GM12864 (cell line): ENCODE results near the gene MTERF1.

Source experiments
- DNase-seq: peaks from one replicate; pipeline ENCODE4 v3.0.0-alpha.2; 2011; ENCODE audit warnings: low read depth
- H3K4me3 ChIP-seq: 2 replicates; pipeline ENCODE4 v1.5.1; 2011; ENCODE audit warnings: mild to moderate bottlenecking, low read depth, low read length, control low read depth
- CTCF ChIP-seq: IDR thresholded peaks from 2 replicates; pipeline ENCODE4 v1.5.1; 2011; ENCODE audit warnings: low read depth, mild to moderate bottlenecking, moderate library complexity, low read length, control low read depth, inconsistent platforms; ENCODE audit errors: missing control alignments

Gene MTERF1

GRCh38 chr7:91913612-91914011 lies 33.1 kb upstream of the MTERF1 start:
- no peak overlapping the region for H3K4me3 ChIP-seq
- no peak for TF ChIP-seq CTCF
- no peak for DNase-seq

- no peak for DNase-seq
- no peak for TF ChIP-seq CTCF
- no peak overlapping the region for H3K4me3 ChIP-seq
These were observed 32.0 kb upstream of the MTERF1 start for GRCh38 chr7:91912494-91912893.

GRCh38 chr7:91911121-91911520 lies 30.6 kb upstream of the MTERF1 start:
- no peak for DNase-seq
- no peak for TF ChIP-seq CTCF
- H3K4me3 ChIP-seq: no peak overlapping the region

- TF ChIP-seq CTCF: no peak
- no peak overlapping the region for H3K4me3 ChIP-seq
- no peak for DNase-seq
These were observed 29.7 kb upstream of the MTERF1 start for GRCh38 chr7:91910171-91910570.

- no peak overlapping the region for H3K4me3 ChIP-seq
- TF ChIP-seq CTCF: no peak
- no peak for DNase-seq
These were observed 19.1 kb upstream of the MTERF1 start for GRCh38 chr7:91899563-91899962.

- no peak for TF ChIP-seq CTCF
- H3K4me3 ChIP-seq: no peak overlapping the region
- no peak for DNase-seq
These were observed 17.9 kb upstream of the MTERF1 start for GRCh38 chr7:91898240-91898992.
